Kidney (tissue), 14 donors: ENCODE measurements around the gene AKAP6. TPM values are rescaled to one million over a fixed set of nuclear protein-coding genes. Genes with fewer than 3 reads are reported as not detected.

Experiments
- DNase-seq, 5 donors: peaks; one replicate each; pipeline ENCODE4 v3.0.0-alpha.2; 2013 to 2020
- FAIRE-seq: peaks from 2 replicates; lab custom pipeline; 2012; peaks lifted over from hg19 to GRCh38; lab: Jason Lieb, UNC
- H3K27ac ChIP-seq, 2 donors: one replicate each; pipeline ENCODE4 v1.7.0; 2013; ENCODE audit warnings: low read depth in 2 of 2, low read length in 2 of 2, inconsistent platforms in 1 of 2
- H3K27me3 ChIP-seq: one replicate; pipeline ENCODE4 v1.7.1; 2013; ENCODE audit warnings: low read length, inconsistent platforms; ENCODE audit not compliant: control insufficient read depth, insufficient read depth
- H3K36me3 ChIP-seq, 3 donors: one replicate each; pipeline versions ENCODE4 v1.7.0 to v1.7.1; 2013; ENCODE audit warnings: low read length in 3 of 3, control low read depth in 1 of 3, inconsistent platforms in 1 of 3; ENCODE audit not compliant: insufficient read depth in 3 of 3, control insufficient read depth in 2 of 3
- H3K4me1 ChIP-seq, 3 donors: one replicate each; pipeline versions ENCODE4 v1.7.0 to v1.7.1; 2013; ENCODE audit warnings: low read length in 3 of 3, inconsistent platforms in 1 of 3, low read depth in 1 of 3; ENCODE audit not compliant: control insufficient read depth in 2 of 3, insufficient read depth in 2 of 3
- H3K4me3 ChIP-seq, 3 donors: one replicate each; pipeline versions ENCODE4 v1.7.0 to v1.8.1; 2013; ENCODE audit warnings: low read length in 3 of 3, control low read depth in 1 of 3, inconsistent platforms in 1 of 3
- H3K9ac ChIP-seq, 3 donors: one replicate each; pipeline versions ENCODE4 v1.7.0 to v1.7.1; 2013; ENCODE audit warnings: low read length in 3 of 3, control low read depth in 1 of 3, inconsistent platforms in 1 of 3
- H3K9me3 ChIP-seq, 3 donors: one replicate each; pipeline versions ENCODE4 v1.7.0 to v1.7.1; 2013; ENCODE audit warnings: low read length in 3 of 3, control low read depth in 1 of 3, inconsistent platforms in 1 of 3; ENCODE audit not compliant: control insufficient read depth in 2 of 3, insufficient read depth in 1 of 3
- CTCF ChIP-seq: IDR thresholded peaks from 3 replicates; pipeline ENCODE4 v1.5.1; 2012; ENCODE audit warnings: mild to moderate bottlenecking, moderate library complexity, borderline replicate concordance; ENCODE audit not compliant: insufficient read depth; ENCODE audit errors: extremely low read depth
- intact Hi-C: fragments of 100-400 bp; cut with DNase I; formaldehyde crosslinking; loops from one replicate; pipeline ENCODE4 v1.11.1; 2022
- polyA plus RNA-seq: library from polyadenylated mRNA; stranded (reverse); fragments of 350-450 nt; fragmentation: Illumina TruSeq; extraction: RNeasy Lipid Tissue Mini Kit (QIAGEN cat#74804); gene quantifications from one replicate; pipeline ENCODE4 v1.2.3, GENCODE V29; 2014; ENCODE audit warnings: low read depth, low replicate concordance; ENCODE audit not compliant: insufficient read depth
- total RNA-seq: library from RNA; stranded (reverse); fragmentation: NEBNext Ultra II Directional; extraction: Animal tissue kit (Norgen Biotek cat#: 25700); gene quantifications from one replicate; pipeline ENCODE4 v1.2.1, GENCODE V29; 2021
- donor health status: control.
- donor health status: control.
- donor health status: control.
- donor health status: control.
- donor health status: control.
- donor health status: DM: yes; HTN: yes; CAD: no.
- donor health status: Normal renal cell carcinoma (clear cell type).

The AKAP6 gene
- total and polyA plus RNA-seq, 2 donors from 2014 or later, result 0.92 to 10.5 TPM

- Histone ChIP-seq H3K27ac (no peak overlapping the region), H3K27me3 (no peaks in the 10 kb centered on the region), H3K4me3 (no peak overlapping the region), H3K9me3 (no peaks in the 10 kb centered on the region), H3K9ac (no peak overlapping the region), H3K36me3 (no peaks in the 10 kb centered on the region), H3K4me1 (no peaks in the 10 kb centered on the region)
- intact Hi-C loops, result no loop called here
- FAIRE-seq, result no peak
- DNase-seq, result no peak
- TF ChIP-seq CTCF, result no peak
Measured at GRCh38 chr14:32623300-32624093, 294.4 kb downstream of the AKAP6 start.

- TF ChIP-seq CTCF, result no peak
- Histone ChIP-seq H3K27ac (no peak overlapping the region), H3K36me3 (no peaks in the 10 kb centered on the region), H3K9me3 (no peaks in the 10 kb centered on the region), H3K9ac (no peak overlapping the region), H3K4me3 (no peak overlapping the region), H3K27me3 (no peaks in the 10 kb centered on the region), H3K4me1 (no peaks in the 10 kb centered on the region)
- intact Hi-C loops, result no loop called here
- FAIRE-seq (no peak), DNase-seq (peak in 2 of 5 donors; percentile 15 to 18)
Measured at GRCh38 chr14:32625211-32625610, 296.1 kb downstream of the AKAP6 start.

- FAIRE-seq (no peak), DNase-seq (no peak)
- intact Hi-C loops, result no loop called here
- Histone ChIP-seq H3K36me3 (no peaks in the 10 kb centered on the region), H3K9me3 (no peaks in the 10 kb centered on the region), H3K4me1 (no peaks in the 10 kb centered on the region), H3K27me3 (no peaks in the 10 kb centered on the region), H3K27ac (no peak overlapping the region), H3K4me3 (no peak overlapping the region), H3K9ac (no peak overlapping the region)
- TF ChIP-seq CTCF, result no peak
Measured at GRCh38 chr14:32627545-32628298, 298.6 kb downstream of the AKAP6 start.
